Suprapubic skin (tissue), 4 donors: ENCODE data around the gene TCF12. TPM values are rescaled to one million over a fixed set of nuclear protein-coding genes. Genes with fewer than 3 reads are reported as not detected.

ENCODE experiments used
- DNase-seq, 2 donors: peaks; one replicate each; pipeline ENCODE4 v3.0.0-alpha.2; 2019; ENCODE audit warnings: low spot score in 2 of 2
- H3K27ac ChIP-seq: fragments of 200-600 bp; sonication (generic); one replicate; pipeline ENCODE4 v1.5.1; 2019
- H3K27me3 ChIP-seq: fragments of 200-600 bp; sonication (generic); one replicate; pipeline ENCODE4 v1.5.1; 2019
- H3K36me3 ChIP-seq: fragments of 200-600 bp; sonication (generic); one replicate; pipeline ENCODE4 v1.5.1; 2019
- H3K4me1 ChIP-seq: fragments of 200-600 bp; sonication (generic); one replicate; pipeline ENCODE4 v1.5.1; 2019
- H3K4me3 ChIP-seq: fragments of 200-600 bp; sonication (generic); one replicate; pipeline ENCODE4 v1.5.1; 2019; ENCODE audit warnings: mild to moderate bottlenecking
- H3K9me3 ChIP-seq: fragments of 200-600 bp; sonication (generic); one replicate; pipeline ENCODE4 v1.5.1; 2019
- CTCF ChIP-seq, 2 donors: fragments of 200-600 bp in 1 of 2; fragments of 450-650 bp in 1 of 2; sonication (generic) in 1 of 2; IDR thresholded peaks; one replicate each; pipeline ENCODE4 v1.5.1; 2016 to 2019; ENCODE audit warnings: antibody characterized with exemption in 2 of 2, mild to moderate bottlenecking in 1 of 2, moderate library complexity in 1 of 2
- EP300 ChIP-seq: sonication (generic); formaldehyde crosslinking; IDR thresholded peaks from one replicate; pipeline ENCODE4 v1.6.1; 2017; ENCODE audit warnings: antibody characterized with exemption
- POLR2A ChIP-seq, 2 donors: fragments of 450-650 bp; IDR thresholded peaks; one replicate each; pipeline ENCODE4 v1.6.1; 2017; ENCODE audit warnings: antibody characterized with exemption in 2 of 2, mild to moderate bottlenecking in 2 of 2, moderate library complexity in 2 of 2
- POLR2AphosphoS5 ChIP-seq, 3 donors: sonication (generic); formaldehyde crosslinking; IDR thresholded peaks; one replicate each; pipeline ENCODE4 v1.6.1; 2017; ENCODE audit warnings: antibody characterized with exemption in 3 of 3
- WGBS: methylation state at CpG from one replicate; pipeline ENCODE4 v1.1.5; 2018; 5-methylcytosine and 5-hydroxymethylcytosine counted together
- total RNA-seq, 4 donors: library from RNA; depleted of rRNA; stranded (reverse); fragments of >200 nt; gene quantifications; one replicate each; pipeline ENCODE4 v1.1.0, GENCODE V29; 2016

Gene TCF12
- total RNA-seq, 4 donors from 2014 or later: 91.3 to 118 (median 105) TPM

- TF ChIP-seq POLR2AphosphoS5 (IDR thresholded peaks at IDR 0.05): no peak
- no peak for TF ChIP-seq CTCF (IDR thresholded peaks at IDR 0.05)
- TF ChIP-seq POLR2A (IDR thresholded peaks at IDR 0.05): no peak
- no peak for TF ChIP-seq EP300
- H3K4me1 ChIP-seq: no peaks in the 10 kb centered on the region
- H3K27me3 ChIP-seq: no peaks in the 10 kb centered on the region
- H3K36me3 ChIP-seq: peaks cover 42% of the 10 kb centered on the region
- WGBS: 63% methylated on average over 2 of the region's 2 CpGs
- no peaks in the 10 kb centered on the region for H3K9me3 ChIP-seq
- H3K27ac ChIP-seq: no peak overlapping the region
- DNase-seq: no peak
- H3K4me3 ChIP-seq: no peak overlapping the region
Observed at GRCh38 chr15:57253500-57253899, 335.1 kb downstream of the TCF12 start.

DNA sequence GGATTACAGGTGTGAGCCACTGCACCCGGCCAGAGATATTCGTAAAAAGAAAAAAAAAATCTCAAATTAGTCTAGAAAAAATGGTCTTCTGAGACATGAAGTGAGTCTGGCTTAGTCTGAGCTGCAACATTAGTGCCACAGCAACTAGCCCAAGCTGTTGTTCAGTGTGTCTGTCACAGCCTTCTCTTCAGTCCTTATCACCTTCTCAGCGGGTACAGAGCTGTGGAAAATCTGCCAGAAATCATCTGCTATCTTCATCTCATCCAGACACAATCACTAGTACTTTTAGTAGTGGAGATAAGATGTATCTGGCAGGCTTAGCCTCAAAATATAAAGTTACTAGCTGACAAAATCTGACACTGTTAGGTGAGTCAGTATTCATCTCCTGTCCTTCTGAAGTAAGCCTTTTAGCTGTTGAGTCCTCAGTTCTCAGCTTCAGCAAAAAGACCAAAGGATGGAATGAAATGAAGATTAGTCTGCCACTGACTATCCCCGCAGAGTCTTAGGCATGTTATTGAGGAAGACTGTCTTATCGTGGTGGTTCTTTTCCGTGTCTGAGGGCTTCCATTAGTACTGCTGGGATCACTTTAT lies 337.4 kb downstream of the TCF12 start:
- no peak overlapping the region for H3K27ac ChIP-seq
- DNase-seq: no peak
- no peak overlapping the region for H3K4me3 ChIP-seq
- TF ChIP-seq POLR2AphosphoS5 (IDR thresholded peaks at IDR 0.05) (no peak), EP300 (no peak), CTCF (IDR thresholded peaks at IDR 0.05) (no peak), POLR2A (IDR thresholded peaks at IDR 0.05) (no peak)
- no peaks in the 10 kb centered on the region for H3K27me3 ChIP-seq
- peaks cover 36% of the 10 kb centered on the region for H3K36me3 ChIP-seq
- 90% methylated on average over 6 of the region's 6 CpGs for WGBS
- H3K9me3 ChIP-seq: no peaks in the 10 kb centered on the region
- H3K4me1 ChIP-seq: no peaks in the 10 kb centered on the region

DNA sequence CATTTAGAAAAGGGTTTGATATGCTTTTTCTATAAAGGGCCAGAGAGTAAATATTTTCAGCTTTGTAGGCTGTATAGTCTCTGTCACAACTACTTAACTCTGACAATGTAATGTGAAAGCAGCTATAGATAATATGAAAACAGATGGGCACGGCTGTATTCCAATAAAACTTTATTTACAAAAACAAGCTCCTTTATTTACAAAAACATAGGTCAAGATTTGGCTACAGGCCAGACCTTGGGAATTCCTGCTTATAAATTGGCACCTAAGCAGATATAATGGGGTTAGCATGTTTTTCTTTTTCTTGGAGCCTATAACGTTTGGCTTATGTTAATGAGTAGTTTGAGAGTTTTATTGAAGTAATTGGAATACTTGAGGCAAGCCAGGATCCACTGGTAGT lies 338.5 kb downstream of the TCF12 start:
- no peak for DNase-seq
- 77% methylated on average over 2 of the region's 2 CpGs for WGBS
- Histone ChIP-seq H3K4me3 (no peak overlapping the region), H3K27me3 (no peaks in the 10 kb centered on the region), H3K9me3 (no peaks in the 10 kb centered on the region), H3K36me3 (peaks cover 32% of the 10 kb centered on the region), H3K4me1 (no peaks in the 10 kb centered on the region), H3K27ac (no peak overlapping the region)
- TF ChIP-seq EP300: no peak
- no peak for TF ChIP-seq CTCF (IDR thresholded peaks at IDR 0.05)
- no peak for TF ChIP-seq POLR2AphosphoS5 (IDR thresholded peaks at IDR 0.05)
- no peak for TF ChIP-seq POLR2A (IDR thresholded peaks at IDR 0.05)

- 48% methylated on average over 6 of the region's 6 CpGs for WGBS
- no peak overlapping the region for H3K4me3 ChIP-seq
- no peaks in the 10 kb centered on the region for H3K9me3 ChIP-seq
- DNase-seq: no peak
- peaks cover 43% of the 10 kb centered on the region for H3K36me3 ChIP-seq
- H3K4me1 ChIP-seq: no peaks in the 10 kb centered on the region
- no peak overlapping the region for H3K27ac ChIP-seq
- TF ChIP-seq CTCF (IDR thresholded peaks at IDR 0.05) (no peak), POLR2A (IDR thresholded peaks at IDR 0.05) (no peak), EP300 (no peak), POLR2AphosphoS5 (IDR thresholded peaks at IDR 0.05) (no peak)
- H3K27me3 ChIP-seq: no peaks in the 10 kb centered on the region
Observed at GRCh38 chr15:57259568-57260040, 341.2 kb downstream of the TCF12 start.

DNA sequence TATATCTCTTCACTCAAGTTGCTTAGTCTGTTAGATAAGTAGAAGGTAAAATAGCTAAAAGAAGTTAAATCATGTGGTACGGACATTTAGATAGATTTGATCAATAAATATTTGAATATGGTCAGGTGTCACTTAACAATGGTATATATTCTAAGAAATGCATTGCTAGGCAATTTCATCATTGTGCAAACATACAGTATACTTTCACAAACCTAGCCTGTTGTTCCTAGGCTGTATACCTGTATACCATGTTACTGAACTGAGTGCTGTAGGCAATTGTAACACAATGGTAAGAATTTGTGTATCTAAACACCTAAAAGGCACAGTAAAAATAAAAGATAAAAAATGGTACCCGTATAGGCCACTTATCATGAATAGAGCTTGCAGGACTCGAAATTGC lies 345.1 kb downstream of the TCF12 start:
- H3K9me3 ChIP-seq: no peaks in the 10 kb centered on the region
- TF ChIP-seq CTCF (IDR thresholded peaks at IDR 0.05): no peak
- H3K27ac ChIP-seq: no peak overlapping the region
- H3K27me3 ChIP-seq: no peaks in the 10 kb centered on the region
- H3K4me3 ChIP-seq: no peak overlapping the region
- WGBS: 90% methylated on average over 3 of the region's 3 CpGs
- H3K36me3 ChIP-seq: peaks cover 44% of the 10 kb centered on the region
- no peaks in the 10 kb centered on the region for H3K4me1 ChIP-seq
- no peak for DNase-seq
